ENCODE measurements around the gene SPATA21.
A peak's percentile ranks its signal among the peaks of the same experiment; 100 is the strongest.
"Not testable (repeated sequence)": the region's sequence is repeated elsewhere in the genome, so short reads cannot be mapped to it uniquely, and the experiment has no call there.

The SPATA21 gene

GRCh38 chr1:16371725-16372124, 65.5 kb downstream of the SPATA21 start:
- H3K27ac ChIP-seq: no peak overlapping the region
- H3K4me3 ChIP-seq: no peak overlapping the region
- no peak overlapping the region for H3K9ac ChIP-seq
- H3K27me3 ChIP-seq: no peaks in the 10 kb centered on the region
- H3K36me3 ChIP-seq: peaks cover 49% of the 10 kb centered on the region
- H3K4me1 ChIP-seq: peaks cover 61% of the 10 kb centered on the region
- H3K9me3 ChIP-seq: no peaks in the 10 kb centered on the region
- H4K20me1 ChIP-seq: peaks cover 93% of the 10 kb centered on the region
- no peak overlapping the region for H3K4me2 ChIP-seq
- no peak for TF ChIP-seq Cebpa-rat (IDR thresholded peaks at IDR 0.05)

- no peak for TF ChIP-seq Cebpa-rat (IDR thresholded peaks at IDR 0.05)
- Histone ChIP-seq H3K4me3 (no peak overlapping the region), H4K20me1 (peaks cover 74% of the 10 kb centered on the region), H3K36me3 (peaks cover 38% of the 10 kb centered on the region), H3K27me3 (no peaks in the 10 kb centered on the region), H3K4me2 (peak overlapping the region; percentile 95), H3K4me1 (peaks cover 59% of the 10 kb centered on the region), H3K27ac (no peak overlapping the region), H3K9ac (no peak overlapping the region), H3K9me3 (no peaks in the 10 kb centered on the region)
Observed at GRCh38 chr1:16369821-16370220, 67.4 kb downstream of the SPATA21 start.

GRCh38 chr1:16367968-16368890, 69.0 kb downstream of the SPATA21 start:
- Histone ChIP-seq H3K9ac (peak overlapping the region; percentile 94), H3K27me3 (no peaks in the 10 kb centered on the region), H3K4me2 (peak overlapping the region; percentile 95), H3K27ac (peak overlapping the region; percentile 97), H3K4me1 (peaks cover 56% of the 10 kb centered on the region), H3K9me3 (no peaks in the 10 kb centered on the region), H3K36me3 (peaks cover 24% of the 10 kb centered on the region; the same call in 1 of the 2 replicates), H3K4me3 (peak overlapping the region; percentile 81), H4K20me1 (peaks cover 58% of the 10 kb centered on the region)
- no peak for TF ChIP-seq Cebpa-rat (IDR thresholded peaks at IDR 0.05)

DNA sequence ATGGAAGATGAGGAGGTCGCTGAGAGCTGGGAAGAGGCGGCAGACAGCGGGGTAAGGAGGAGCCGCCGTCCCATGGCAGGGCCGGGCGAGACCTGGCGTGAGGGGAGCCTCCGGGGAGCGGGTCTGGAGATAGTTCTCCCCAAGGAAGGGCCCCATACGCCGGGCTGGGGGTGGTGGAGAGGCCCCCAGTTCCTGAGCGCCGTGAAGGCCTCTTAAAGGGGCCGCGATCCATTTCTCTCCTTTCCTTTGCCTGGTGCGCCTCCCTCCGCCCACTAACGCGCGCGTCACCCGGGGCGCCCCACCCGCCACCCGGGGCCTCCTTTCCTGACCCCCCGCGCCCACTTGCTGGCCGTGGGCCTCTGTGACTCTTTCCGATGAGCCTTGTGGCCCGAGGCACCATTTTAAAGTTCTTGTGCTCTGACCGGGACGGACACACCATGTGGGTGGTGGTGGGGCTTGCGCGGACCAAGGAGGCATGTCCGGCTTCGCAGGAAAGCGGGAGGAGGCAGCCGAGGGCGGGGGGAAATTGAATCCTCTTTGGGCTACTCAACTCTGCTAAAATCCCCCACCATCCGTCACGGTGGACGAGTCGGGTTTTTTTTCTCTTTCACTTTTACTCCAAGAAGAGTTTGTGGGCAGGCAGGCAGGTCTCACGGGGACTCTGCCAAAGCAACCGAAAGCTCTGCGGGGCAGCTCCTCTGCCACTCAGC, 69.8 kb downstream of the SPATA21 start:
- no peak for TF ChIP-seq Cebpa-rat (IDR thresholded peaks at IDR 0.05)
- Histone ChIP-seq H4K20me1 (peaks cover 50% of the 10 kb centered on the region), H3K36me3 (peaks cover 17% of the 10 kb centered on the region; the same call in 1 of the 2 replicates), H3K4me3 (peak overlapping the region; percentile 81), H3K4me1 (peaks cover 56% of the 10 kb centered on the region), H3K27me3 (no peaks in the 10 kb centered on the region), H3K9ac (peak overlapping the region; percentile 94), H3K4me2 (peak overlapping the region; percentile 95), H3K27ac (peak overlapping the region; percentile 97), H3K9me3 (no peaks in the 10 kb centered on the region)

- peak within 1 kb of the TSS; percentile 97 for H3K27ac ChIP-seq
- H3K4me2 ChIP-seq: peak within 1 kb of the TSS; percentile 95
- no peaks in the 10 kb centered on the region for H3K9me3 ChIP-seq
- peaks cover 54% of the 10 kb centered on the region for H3K4me1 ChIP-seq
- peak within 1 kb of the TSS; percentile 81 for H3K4me3 ChIP-seq
- peak within 1 kb of the TSS; percentile 94 for H3K9ac ChIP-seq
- TF ChIP-seq Cebpa-rat (IDR thresholded peaks at IDR 0.05): no peak
- peaks cover 12% of the 10 kb centered on the region; the same call in 1 of the 2 replicates for H3K36me3 ChIP-seq
- H4K20me1 ChIP-seq: peaks cover 44% of the 10 kb centered on the region
- H3K27me3 ChIP-seq: no peaks in the 10 kb centered on the region
Observed at GRCh38 chr1:16366722-16367257, 70.4 kb downstream of the SPATA21 start, which contains the start of gene SZRD1. Gene SZRD1 (plus strand): TSS chr1:16367242. CDS start chr1:16367258, 16 bp downstream.

DNA sequence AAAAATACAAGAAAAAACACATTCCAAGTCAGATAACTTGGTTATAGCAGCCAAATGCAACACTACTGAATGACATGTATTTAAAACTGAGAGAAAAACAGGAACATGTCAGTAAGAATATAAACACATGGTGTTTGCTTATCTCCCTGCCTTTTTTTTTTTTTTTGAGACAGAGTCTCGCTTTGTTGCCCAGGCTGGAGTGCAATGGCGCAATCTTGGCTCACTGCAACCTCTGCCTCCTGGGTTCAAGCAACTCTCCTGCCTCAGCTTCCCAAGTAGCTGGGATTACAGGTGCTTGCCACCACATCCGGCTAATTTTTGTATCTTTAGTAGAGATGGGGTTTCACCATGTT, 72.1 kb downstream of the SPATA21 start:
- H3K4me2 ChIP-seq: 0 out of 2 replicates have a peak overlapping the region, but pooled peaks have one; percentile 4

GRCh38 chr1:16356867-16357266, 80.4 kb downstream of the SPATA21 start:
- no peak for TF ChIP-seq Cebpa-rat (IDR thresholded peaks at IDR 0.05)

More for the DNA sequence above, 72.1 kb downstream of the SPATA21 start:
- H3K36me3 ChIP-seq, H3K9ac ChIP-seq, H3K9me3 ChIP-seq, H3K27ac ChIP-seq, H3K27me3 ChIP-seq, H3K4me3 ChIP-seq: not testable (repeated sequence)
- H4K20me1 ChIP-seq: peaks cover 27% of the 10 kb centered on the region
- peaks cover 39% of the 10 kb centered on the region for H3K4me1 ChIP-seq

DNA sequence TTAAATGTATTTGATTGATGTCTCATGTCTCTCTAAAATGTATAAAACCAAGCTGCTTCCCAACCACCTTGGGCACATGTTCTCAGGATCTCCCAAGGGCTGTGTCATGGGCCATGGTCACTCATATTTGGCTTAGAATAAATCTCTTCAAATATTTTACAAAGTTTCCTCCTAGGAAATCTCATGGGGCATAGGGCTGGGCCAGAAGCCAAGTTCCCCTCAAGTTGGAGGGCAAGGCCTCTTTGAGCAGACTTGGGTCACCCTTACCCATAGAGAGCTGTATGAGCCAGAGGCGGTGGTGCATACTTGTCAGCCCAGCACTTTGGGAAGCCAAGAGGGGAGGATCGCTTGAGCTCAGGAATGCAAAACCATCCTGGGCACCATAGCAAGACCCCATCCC, 82.6 kb downstream of the SPATA21 start:
- H3K4me1 ChIP-seq: peaks cover 42% of the 10 kb centered on the region
- H3K9me3 ChIP-seq: no peaks in the 10 kb centered on the region
- no peak for TF ChIP-seq Cebpa-rat (IDR thresholded peaks at IDR 0.05)
- H3K4me2 ChIP-seq: 0 out of 2 replicates have a peak overlapping the region, but pooled peaks have one; percentile 9
- H3K27me3 ChIP-seq: no peaks in the 10 kb centered on the region
- H3K27ac ChIP-seq: no peak overlapping the region
- H4K20me1 ChIP-seq: peaks cover 21% of the 10 kb centered on the region
- no peaks in the 10 kb centered on the region for H3K36me3 ChIP-seq
- H3K9ac ChIP-seq: no peak overlapping the region
- no peak overlapping the region for H3K4me3 ChIP-seq

More at GRCh38 chr1:16356867-16357266, 80.4 kb downstream of the SPATA21 start:
- Histone ChIP-seq H3K4me1 (peaks cover 27% of the 10 kb centered on the region), H3K27me3 (no peaks in the 10 kb centered on the region), H3K9ac (no peak overlapping the region), H3K4me3 (no peak overlapping the region), H3K27ac (no peak overlapping the region), H3K36me3 (no peaks in the 10 kb centered on the region), H3K4me2 (no peak overlapping the region), H3K9me3 (no peaks in the 10 kb centered on the region), H4K20me1 (peaks cover 1% of the 10 kb centered on the region; the same call in 1 of the 2 replicates)

DNA sequence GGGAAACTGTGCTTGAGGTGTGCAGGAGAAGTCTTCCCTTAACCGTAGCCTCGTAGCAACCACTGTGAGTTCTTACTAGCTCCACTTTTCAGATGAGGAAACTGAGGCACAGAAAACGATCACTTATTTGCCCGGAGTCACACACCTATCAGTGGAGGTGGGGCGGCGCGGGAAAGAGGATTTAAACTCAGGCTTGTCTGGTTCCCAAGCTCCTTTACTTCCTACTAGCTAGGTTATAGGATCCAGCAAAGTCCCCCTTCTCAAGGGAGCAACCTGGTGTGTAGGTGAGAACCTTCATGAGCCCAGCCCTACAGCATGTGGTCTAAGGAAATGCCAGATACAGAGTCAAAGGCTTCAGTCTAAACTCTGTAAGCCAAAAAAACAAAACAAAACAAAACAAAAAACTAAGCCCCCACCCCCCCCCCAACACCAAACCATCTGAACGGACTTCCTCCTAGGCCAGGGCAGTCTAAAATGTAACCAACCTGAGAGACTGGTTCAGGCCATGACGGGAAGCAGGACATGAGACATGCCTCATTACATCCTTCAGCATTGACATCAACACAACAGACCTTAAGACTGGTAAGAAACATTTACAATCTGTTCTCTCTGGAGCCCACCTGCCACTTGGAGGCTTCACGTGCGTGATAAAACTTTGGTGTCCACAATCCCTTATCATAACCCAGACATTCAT, 84.2 kb downstream of the SPATA21 start:
- no peaks in the 10 kb centered on the region for H3K27me3 ChIP-seq
- no peaks in the 10 kb centered on the region for H3K9me3 ChIP-seq
- peak overlapping the region; percentile 93 for H3K27ac ChIP-seq
- H3K36me3 ChIP-seq: no peaks in the 10 kb centered on the region
- no peak for TF ChIP-seq Cebpa-rat (IDR thresholded peaks at IDR 0.05)
- H3K4me2 ChIP-seq: peak overlapping the region; percentile 91
- peak overlapping the region; percentile 97 for H3K9ac ChIP-seq
- peaks cover 37% of the 10 kb centered on the region for H4K20me1 ChIP-seq
- peaks cover 51% of the 10 kb centered on the region for H3K4me1 ChIP-seq
- H3K4me3 ChIP-seq: peak overlapping the region; percentile 99
